ENCODE measurements around the gene CACNB4. TPM values are rescaled to one million over a fixed set of nuclear protein-coding genes. Genes with fewer than 3 reads are reported as not detected.
A peak's percentile ranks its signal among the peaks of the same experiment; 100 is the strongest.

CACNB4 gene
- total RNA-seq, 1 experiment from 2014 or later: 1.7 TPM

DNA sequence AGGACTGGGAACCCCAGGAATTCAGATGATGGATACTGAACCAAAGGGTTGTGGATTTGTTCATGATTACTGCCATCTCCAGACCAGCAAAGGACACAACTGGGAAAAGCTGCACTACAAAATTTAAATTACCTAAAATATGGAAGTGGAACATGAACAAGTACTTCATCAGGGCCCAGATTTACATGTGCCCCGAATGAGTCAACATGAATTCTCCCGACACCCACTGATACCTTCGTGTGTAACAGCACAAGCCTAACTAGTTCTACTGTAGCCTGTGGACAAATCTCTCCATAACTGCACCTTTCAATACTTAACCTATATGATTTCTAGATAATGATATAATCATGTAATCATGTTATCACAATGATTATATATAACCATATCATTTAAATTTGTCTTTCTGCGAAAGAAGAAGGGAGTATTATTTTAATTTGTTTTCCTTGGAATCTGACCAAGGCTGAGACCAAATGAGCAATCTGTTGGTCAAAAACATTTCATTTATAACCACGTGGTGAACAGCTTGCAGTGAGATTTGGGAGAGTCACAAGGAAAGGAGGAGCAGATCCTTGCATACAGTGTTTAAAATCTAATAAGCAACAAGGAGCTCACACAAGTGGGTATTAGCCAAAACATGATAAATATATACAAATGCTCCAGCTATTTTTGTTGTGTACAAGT is 70.5 kb downstream of the CACNB4 start:
- in situ Hi-C loops (cut with HindIII; ENCODE audit: low pct_unique_long_range_greater_than_20kb, low sequenced_read_pairs) (no loop called here), intact Hi-C loops (cut with micrococcal nuclease; ENCODE audit: unreplicated experiment) (loop anchor here (10.0 kb wide), 1 partner anchor 234 kb away; no protein-coding TSS in a partner anchor)
- TF ChIP-seq POLR2AphosphoS5 (IDR thresholded peaks at IDR 0.05; ENCODE audit: low read depth, low read length) (no peak), SIN3A (IDR thresholded peaks at IDR 0.05; ENCODE audit: borderline replicate concordance, insufficient read depth, low read depth, low read length) (no peak), TCF7L2 (IDR thresholded peaks at IDR 0.05; ENCODE audit: low read depth, low read length) (no peak), REST (IDR thresholded peaks at IDR 0.05; ENCODE audit: insufficient read depth in 1 of 2, low read depth in 2 of 2, low read length in 1 of 2) (no peak)
- TF ChIP-seq, protein P1, sequence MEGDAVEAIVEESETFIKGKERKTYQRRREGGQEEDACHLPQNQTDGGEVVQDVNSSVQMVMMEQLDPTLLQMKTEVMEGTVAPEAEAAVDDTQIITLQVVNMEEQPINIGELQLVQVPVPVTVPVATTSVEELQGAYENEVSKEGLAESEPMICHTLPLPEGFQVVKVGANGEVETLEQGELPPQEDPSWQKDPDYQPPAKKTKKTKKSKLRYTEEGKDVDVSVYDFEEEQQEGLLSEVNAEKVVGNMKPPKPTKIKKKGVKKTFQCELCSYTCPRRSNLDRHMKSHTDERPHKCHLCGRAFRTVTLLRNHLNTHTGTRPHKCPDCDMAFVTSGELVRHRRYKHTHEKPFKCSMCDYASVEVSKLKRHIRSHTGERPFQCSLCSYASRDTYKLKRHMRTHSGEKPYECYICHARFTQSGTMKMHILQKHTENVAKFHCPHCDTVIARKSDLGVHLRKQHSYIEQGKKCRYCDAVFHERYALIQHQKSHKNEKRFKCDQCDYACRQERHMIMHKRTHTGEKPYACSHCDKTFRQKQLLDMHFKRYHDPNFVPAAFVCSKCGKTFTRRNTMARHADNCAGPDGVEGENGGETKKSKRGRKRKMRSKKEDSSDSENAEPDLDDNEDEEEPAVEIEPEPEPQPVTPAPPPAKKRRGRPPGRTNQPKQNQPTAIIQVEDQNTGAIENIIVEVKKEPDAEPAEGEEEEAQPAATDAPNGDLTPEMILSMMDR (IDR thresholded peaks at IDR 0.05): no peak
- no TSS peak for BruUV-seq (replicated peaks)
- H3K27me3 ChIP-seq (ENCODE audit: control insufficient read depth, insufficient read depth, low read length): no peaks in the 10 kb centered on the region
- ChIA-PET CTCF (interaction anchor here (0.6 kb wide), 1 partner anchor 87 kb away, joined by 3 read pairs; no protein-coding TSS in a partner anchor), POLR2A (no interaction called here)
- H3K4me3 ChIP-seq (ENCODE audit: low read depth in 2 of 2, low read length in 2 of 2): no peak overlapping the region
- H3K4me1 ChIP-seq (ENCODE audit: control insufficient read depth, insufficient read depth, low read length): no peaks in the 10 kb centered on the region
- no peaks in the 10 kb centered on the region for H3K9me3 ChIP-seq (ENCODE audit: control insufficient read depth, insufficient read depth, low read depth, low read length)
- ATAC-seq (no peak), DNase-seq (ENCODE audit: low read depth, low spot score) (no peak)
- no peaks in the 10 kb centered on the region for H3K36me3 ChIP-seq (ENCODE audit: control insufficient read depth, insufficient read depth, low read length)
- no peak overlapping the region for H3K27ac ChIP-seq (ENCODE audit: low read length)

GRCh38 chr2:152025678-152026287 is 73.1 kb downstream of the CACNB4 start:
- ATAC-seq: peak; percentile 99
- Histone ChIP-seq H3K36me3 (ENCODE audit: control insufficient read depth, insufficient read depth, low read length) (no peaks in the 10 kb centered on the region), H3K27ac (ENCODE audit: low read length) (no peak overlapping the region), H3K27me3 (ENCODE audit: control insufficient read depth, insufficient read depth, low read length) (peaks cover 5% of the 10 kb centered on the region), H3K4me3 (ENCODE audit: low read depth in 2 of 2, low read length in 2 of 2) (peak overlapping the region; percentile 29 to 48), H3K9me3 (ENCODE audit: control insufficient read depth, insufficient read depth, low read depth, low read length) (no peaks in the 10 kb centered on the region), H3K4me1 (ENCODE audit: control insufficient read depth, insufficient read depth, low read length) (no peaks in the 10 kb centered on the region)
- ChIA-PET CTCF (interaction anchor here (0.6 to 1.2 kb wide), 4 partner anchors 23 to 641 kb away, joined by 3 to 6 read pairs (median 3); no protein-coding TSS in a partner anchor), POLR2A (no interaction called here)
- no TSS peak for BruUV-seq (replicated peaks)
- intact Hi-C loops (cut with micrococcal nuclease; ENCODE audit: unreplicated experiment): loop anchor here (10.0 kb wide), 1 partner anchor 231 kb away; no protein-coding TSS in a partner anchor
- in situ Hi-C loops (cut with HindIII; ENCODE audit: low pct_unique_long_range_greater_than_20kb, low sequenced_read_pairs): no loop called here
- TF ChIP-seq SIN3A (IDR thresholded peaks at IDR 0.05; ENCODE audit: borderline replicate concordance, insufficient read depth, low read depth, low read length) (no peak), TCF7L2 (IDR thresholded peaks at IDR 0.05; ENCODE audit: low read depth, low read length) (no peak), REST (IDR thresholded peaks at IDR 0.05; ENCODE audit: insufficient read depth in 1 of 2, low read depth in 2 of 2, low read length in 1 of 2) (no peak)
- TF ChIP-seq, protein P1 (IDR thresholded peaks at IDR 0.05): peak; percentile 99
- DNase-seq (ENCODE audit: low read depth, low spot score): peak; percentile 75

Data from Panc1 (cell line).